HCT116 (cell line): ENCODE results near the gene RAPGEF1. TPM values are rescaled to one million over a fixed set of nuclear protein-coding genes. Genes with fewer than 3 reads are reported as not detected.

ENCODE experiments used
- ATAC-seq: fragments of 200-7000 bp; cut with Tn5 transposase; 2 replicates; pipeline ENCODE4 v1.9.1; 2020; ENCODE audit warnings: mild to moderate bottlenecking, moderate library complexity
- BruUV-seq: library from RNA; stranded (reverse); fragments of 400-500 nt; replicated peaks from 2 replicates; lab custom pipeline; 2021; lab: Mats Ljungman, UMichigan
- CTCF ChIA-PET: fragments of 300-600 bp; sonication (Branson Sonifier 250); formaldehyde crosslinking; loops from one replicate; lab custom pipeline; 2021; ENCODE audit warnings: antibody characterized with exemption; lab: Charles Lee
- POLR2A ChIA-PET: fragments of 300-600, 350-600 bp; sonication (Branson Sonifier 250); formaldehyde crosslinking; loops from one replicate; lab custom pipeline; 2021; ENCODE audit warnings: antibody characterized with exemption; lab: Charles Lee
- RAD21 ChIA-PET, 2 experiments: fragments of 300-600 bp; sonication (Branson Sonifier 250); formaldehyde crosslinking; loops; one replicate each; lab custom pipeline; 2023; ENCODE audit warnings: low total read pairs in 2 of 2; ENCODE audit not compliant: uncharacterized antibody in 2 of 2, unreplicated experiment in 2 of 2, low non-redundant PET in 1 of 2; lab: Charles Lee
- DNase-seq: peaks from one replicate; pipeline ENCODE4 v3.0.0-alpha.2; 2010; ENCODE audit warnings: low read depth, low spot score
- H2AFZ ChIP-seq: fragments of 200-600 bp; shearing (Covaris generic), sonication (generic); 2 replicates; pipeline ENCODE4 v1.6.1; 2017; ENCODE audit warnings: low read depth, mixed run types, mixed read lengths, antibody characterized with exemption, low read length; ENCODE audit not compliant: poor library complexity, severe bottlenecking
- H3K27ac ChIP-seq: 2 replicates; pipeline ENCODE4 v1.5.1; 2012; ENCODE audit warnings: low read depth, low read length
- H3K27me3 ChIP-seq: fragments of 200-600 bp; sonication (generic); 2 replicates; pipeline ENCODE4 v1.6.1; 2016; ENCODE audit warnings: mixed run types, low read length, mixed read lengths; ENCODE audit not compliant: insufficient read depth
- H3K36me3 ChIP-seq, 2 experiments: fragments of 200-500 bp in 1 of 2; fragments of 200-600 bp in 1 of 2; sonication (Bioruptor generic) in 1 of 2; sonication (generic) in 1 of 2; 2 replicates each; pipeline versions ENCODE4 v1.5.1 to v1.6.1; 2014 to 2016; ENCODE audit warnings: low read length in 2 of 2, inconsistent platforms in 1 of 2, mixed read lengths in 1 of 2, mixed run types in 1 of 2; ENCODE audit not compliant: insufficient read depth in 2 of 2, control insufficient read depth in 1 of 2
- H3K4me1 ChIP-seq, 2 experiments: fragments of 200-600 bp in 1 of 2; sonication (generic) in 1 of 2; 2 replicates each; pipeline versions ENCODE4 v1.5.1 to v1.6.1; 2012 to 2017; ENCODE audit warnings: low read length in 2 of 2, inconsistent platforms in 1 of 2, mild to moderate bottlenecking in 1 of 2, mixed read lengths in 1 of 2, mixed run types in 1 of 2, moderate library complexity in 1 of 2; ENCODE audit not compliant: insufficient read depth in 2 of 2, control insufficient read depth in 1 of 2
- H3K4me2 ChIP-seq: fragments of 200-600 bp; sonication (generic); 2 replicates; pipeline ENCODE4 v1.6.1; 2017; ENCODE audit warnings: mixed run types, low read length, mixed read lengths
- H3K4me3 ChIP-seq, 2 experiments: fragments of 200-600 bp in 1 of 2; sonication (generic) in 1 of 2; replicated peaks in 1 of 2; 2 replicates each; pipeline ENCODE4 v1.5.1; 2011 to 2016; ENCODE audit warnings: low read length in 2 of 2, control low read depth in 1 of 2, low read depth in 1 of 2, mild to moderate bottlenecking in 1 of 2, mixed read lengths in 1 of 2, mixed run types in 1 of 2
- H3K79me2 ChIP-seq: fragments of 200-600 bp; sonication (generic); 2 replicates; pipeline ENCODE4 v1.6.1; 2017; ENCODE audit warnings: mild to moderate bottlenecking, mixed run types, low read length, moderate library complexity, mixed read lengths; ENCODE audit not compliant: insufficient read depth
- H3K9ac ChIP-seq: fragments of 200-600 bp; sonication (generic); 2 replicates; pipeline ENCODE4 v1.6.1; 2016; ENCODE audit warnings: low read length, mixed read lengths
- H3K9me2 ChIP-seq: fragments of 200-600 bp; sonication (generic), shearing (Covaris generic); 2 replicates; pipeline ENCODE4 v1.6.1; 2017; ENCODE audit warnings: mixed run types, mild to moderate bottlenecking, moderate library complexity; ENCODE audit not compliant: insufficient read depth
- H3K9me3 ChIP-seq, 2 experiments: fragments of 200-500 bp in 1 of 2; fragments of 200-600 bp in 1 of 2; sonication (Bioruptor generic) in 1 of 2; sonication (generic) in 1 of 2; 2 replicates each; pipeline ENCODE4 v1.6.1; 2014 to 2017; ENCODE audit warnings: low read length in 2 of 2, mixed read lengths in 2 of 2, inconsistent platforms in 1 of 2, low read depth in 1 of 2, mild to moderate bottlenecking in 1 of 2, mixed run types in 1 of 2, moderate library complexity in 1 of 2; ENCODE audit not compliant: control insufficient read depth in 1 of 2, insufficient read depth in 1 of 2
- H4K20me1 ChIP-seq: fragments of 200-600 bp; sonication (generic), shearing (Covaris generic); 2 replicates; pipeline ENCODE4 v1.6.1; 2017; ENCODE audit warnings: mixed run types, mild to moderate bottlenecking, moderate library complexity; ENCODE audit not compliant: insufficient read depth
- EZH2 ChIP-seq: fragments of 200-600 bp; sonication (generic); IDR thresholded peaks from 2 replicates; pipeline ENCODE4 v1.6.1; 2017; ENCODE audit warnings: antibody characterized with exemption, mixed run types
- FOSL1 ChIP-seq: IDR thresholded peaks from 2 replicates; pipeline ENCODE4 v1.6.1; 2012; ENCODE audit warnings: low read depth
- RAD21 ChIP-seq: IDR thresholded peaks from 2 replicates; pipeline ENCODE4 v1.6.1; 2012; ENCODE audit warnings: low read depth, mild to moderate bottlenecking
- SP1 ChIP-seq: IDR thresholded peaks from 2 replicates; pipeline ENCODE4 v1.6.1; 2012; ENCODE audit warnings: low read depth
- ZBTB33 ChIP-seq: IDR thresholded peaks from 2 replicates; pipeline ENCODE4 v1.6.1; 2011; ENCODE audit warnings: mild to moderate bottlenecking, low read length, moderate library complexity; ENCODE audit not compliant: insufficient replicate concordance; ENCODE audit errors: extremely low read depth
- intact Hi-C: fragments of 100-400 bp; cut with micrococcal nuclease; formaldehyde crosslinking; loops from 2 replicates; pipeline ENCODE4 v1.10.0; 2022
- total RNA-seq: library from RNA; stranded (reverse); gene quantifications from one replicate; pipeline ENCODE4 v1.2.1, GENCODE V29; 2021; ENCODE audit not compliant: unreplicated experiment

Gene RAPGEF1
- total RNA-seq, 1 experiment from 2014 or later, result 43.0 TPM

DNA sequence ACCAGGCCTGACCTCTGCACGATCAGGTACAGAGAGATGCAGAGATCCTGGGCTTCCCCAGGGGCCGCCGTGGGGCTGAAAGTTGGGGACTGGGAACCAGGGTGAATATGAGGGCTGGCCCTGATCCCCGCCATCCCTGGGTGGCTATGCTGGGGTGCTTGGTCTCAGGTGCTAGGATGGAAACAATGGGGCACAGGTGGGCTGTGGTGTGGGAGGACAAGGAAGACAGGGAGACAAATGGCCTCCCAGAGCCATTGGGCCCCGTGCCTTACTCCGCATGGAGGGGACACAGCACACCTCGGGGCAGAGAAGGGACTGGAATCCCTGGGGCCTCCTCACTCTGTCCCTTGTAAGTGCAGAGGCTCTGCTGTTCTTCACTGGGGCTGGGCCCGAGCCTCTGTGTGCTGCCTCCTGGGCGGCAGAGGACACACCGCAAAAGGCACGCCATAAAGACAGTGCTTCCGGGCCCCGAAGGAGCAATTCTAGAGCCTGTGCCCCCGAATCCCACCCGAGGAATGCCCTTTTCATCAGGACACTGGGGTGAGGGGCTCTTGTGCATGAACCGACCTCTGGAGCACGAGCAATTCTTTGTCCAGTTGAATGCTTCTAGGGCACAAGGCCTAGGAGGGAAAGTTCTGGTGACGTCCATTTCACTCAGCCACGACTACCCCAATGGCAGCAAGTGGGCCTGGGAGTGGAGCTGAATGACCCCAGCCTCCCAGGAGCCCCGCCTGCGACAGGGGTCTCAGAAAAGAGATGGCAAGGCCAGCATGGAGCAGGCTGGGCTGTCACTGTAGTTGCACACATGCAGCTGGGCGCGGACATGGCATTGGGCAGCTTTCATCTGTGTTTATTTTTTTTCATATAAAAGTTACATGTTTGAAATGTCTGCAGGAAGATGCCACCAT lies 163.7 kb downstream of the RAPGEF1 start:
- intact Hi-C loops, result no loop called here
- TF ChIP-seq ZBTB33 (no peak), FOSL1 (no peak), SP1 (no peak), RAD21 (no peak), EZH2 (no peak)

More for the DNA sequence above, 163.7 kb downstream of the RAPGEF1 start:
- Histone ChIP-seq H3K4me2 (no peak overlapping the region), H3K4me1 (no peaks in the 10 kb centered on the region), H2AFZ (no peak overlapping the region), H3K9me2 (no peaks in the 10 kb centered on the region), H3K36me3 (peaks cover 0 to 3% of the 10 kb centered on the region in 2 experiments; a peak in 2 of 4 replicates), H4K20me1 (no peaks in the 10 kb centered on the region), H3K27me3 (no peaks in the 10 kb centered on the region), H3K9ac (no peak overlapping the region), H3K4me3 (no peak overlapping the region), H3K27ac (no peak overlapping the region), H3K79me2 (no peaks in the 10 kb centered on the region), H3K9me3 (no peaks in the 10 kb centered on the region)
- ChIA-PET RAD21 (no interaction called here), CTCF (no interaction called here), POLR2A (no interaction called here)
- no peak for ATAC-seq
- BruUV-seq, result no TSS peak
- DNase-seq, result no peak
